HEK293 (cell line): ENCODE data around the gene SOX2.

ENCODE experiments used
- CTCF ChIP-seq: fragments of 450-650 bp; formaldehyde crosslinking; IDR thresholded peaks from 2 replicates; pipeline ENCODE4 v1.5.1; 2016; ENCODE audit warnings: missing biosample characterization, missing genetic modification characterization
- KLF10 ChIP-seq: fragments of 450-650 bp; IDR thresholded peaks from 2 replicates; pipeline ENCODE4 v1.5.1; 2018; ENCODE audit warnings: missing biosample characterization, mild to moderate bottlenecking, missing genetic modification characterization
- KLF9 ChIP-seq: fragments of 450-650 bp; formaldehyde crosslinking; IDR thresholded peaks from 2 replicates; pipeline ENCODE4 v1.5.1; 2016; ENCODE audit warnings: missing biosample characterization, missing genetic modification characterization, low read depth
- MYNN ChIP-seq: fragments of 450-650 bp; formaldehyde crosslinking; IDR thresholded peaks from 2 replicates; pipeline ENCODE4 v1.5.1; 2016; ENCODE audit warnings: missing biosample characterization, missing genetic modification characterization, borderline replicate concordance
- ZBTB8A ChIP-seq: fragments of 450-650 bp; formaldehyde crosslinking; IDR thresholded peaks from 2 replicates; pipeline ENCODE4 v1.5.1; 2016; ENCODE audit warnings: missing biosample characterization, missing genetic modification characterization
- ZNF596 ChIP-seq: fragments of 450-650 bp; IDR thresholded peaks from 2 replicates; pipeline ENCODE4 v1.5.0; 2018; ENCODE audit warnings: missing biosample characterization, mild to moderate bottlenecking, missing genetic modification characterization, moderate library complexity
- ZNF785 ChIP-seq: fragments of 450-650 bp; formaldehyde crosslinking; IDR thresholded peaks from 2 replicates; pipeline ENCODE4 v1.5.1; 2016; ENCODE audit warnings: missing biosample characterization, missing genetic modification characterization

DNA sequence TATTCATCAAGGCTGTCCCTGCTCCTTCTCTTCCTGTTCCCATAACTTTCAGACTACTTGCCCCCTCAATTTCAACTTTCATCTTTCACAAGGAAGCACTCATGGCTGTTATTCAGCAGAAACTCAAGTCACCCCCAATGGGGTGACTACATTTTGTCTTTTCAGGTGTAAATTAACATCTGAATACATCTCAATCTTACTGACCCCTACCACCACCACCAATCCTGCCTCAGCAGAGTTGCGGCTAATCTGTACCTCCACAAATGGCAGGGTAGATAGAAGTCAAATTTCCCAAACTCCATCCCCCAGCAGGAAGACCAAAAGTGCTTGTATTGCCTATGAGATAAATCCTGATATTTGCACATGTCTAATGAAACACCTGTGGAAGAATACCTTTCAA is 19.2 kb downstream of the SOX2 start:
- TF ChIP-seq ZBTB8A (tag by site-specific recombination) (no peak), KLF9 (no peak), ZNF785 (tag by site-specific recombination) (no peak), CTCF (tag by site-specific recombination) (no peak), MYNN (tag by site-specific recombination) (no peak), ZNF596 (no peak), KLF10 (tag by site-specific recombination) (no peak)
